Measurements from ENCODE around the gene MAN1A1. TPM values are rescaled to one million over a fixed set of nuclear protein-coding genes. Genes with fewer than 3 reads are reported as not detected.
"Not testable (repeated sequence)": the region's sequence is repeated elsewhere in the genome, so short reads cannot be mapped to it uniquely, and the experiment has no call there.

Gene MAN1A1
- total RNA-seq, 1 experiment from 2014 or later: 0.06 TPM

GRCh38 chr6:119171088-119171841 is 178.3 kb downstream of the MAN1A1 start:
- intact Hi-C loops (cut with micrococcal nuclease; ENCODE audit: unreplicated experiment): no loop called here
- no peaks in the 10 kb centered on the region for H3K36me3 ChIP-seq (ENCODE audit: insufficient read depth, low read length, poor library complexity, severe bottlenecking)
- POLR2A ChIA-PET (ENCODE audit: low non-redundant PET): no interaction called here
- no peaks in the 10 kb centered on the region for H3K9me3 ChIP-seq (ENCODE audit: low read depth, low read length, poor library complexity, severe bottlenecking)
- H3K4me1 ChIP-seq (ENCODE audit: insufficient read depth, low read length, poor library complexity, severe bottlenecking): no peaks in the 10 kb centered on the region
- no TSS peak for BruUV-seq (replicated peaks)
- H3K27me3 ChIP-seq (replicated peaks; ENCODE audit: insufficient read depth, low read depth, low read length, poor library complexity): no peaks in the 10 kb centered on the region
- H3K27ac ChIP-seq (ENCODE audit: low read depth, low read length, poor library complexity, severe bottlenecking): no peak overlapping the region
- H3K4me3 ChIP-seq (ENCODE audit: low read depth, low read length, poor library complexity, severe bottlenecking): no peak overlapping the region
- TF ChIP-seq EZH2 (IDR thresholded peaks at IDR 0.05; ENCODE audit: borderline replicate concordance, low read depth, low read length, poor library complexity, severe bottlenecking): no peak
- no peak for TF ChIP-seq CTCF (conservative IDR thresholded peaks at IDR 0.05; ENCODE audit: low read depth, low read length)
- DNase-seq (ENCODE audit: low spot score): no peak
- CTCF ChIA-PET: no interaction called here

- POLR2A ChIA-PET (ENCODE audit: low non-redundant PET): no interaction called here
- Histone ChIP-seq H3K27me3 (replicated peaks; ENCODE audit: insufficient read depth, low read depth, low read length, poor library complexity) (peaks cover 6% of the 10 kb centered on the region), H3K4me3 (ENCODE audit: low read depth, low read length, poor library complexity, severe bottlenecking) (no peak overlapping the region), H3K27ac (ENCODE audit: low read depth, low read length, poor library complexity, severe bottlenecking) (no peak overlapping the region), H3K4me1 (ENCODE audit: insufficient read depth, low read length, poor library complexity, severe bottlenecking) (no peaks in the 10 kb centered on the region), H3K9me3 (ENCODE audit: low read depth, low read length, poor library complexity, severe bottlenecking) (no peaks in the 10 kb centered on the region), H3K36me3 (ENCODE audit: insufficient read depth, low read length, poor library complexity, severe bottlenecking) (no peaks in the 10 kb centered on the region)
- no TSS peak for BruUV-seq (replicated peaks)
- TF ChIP-seq CTCF (conservative IDR thresholded peaks at IDR 0.05; ENCODE audit: low read depth, low read length) (no peak), EZH2 (IDR thresholded peaks at IDR 0.05; ENCODE audit: borderline replicate concordance, low read depth, low read length, poor library complexity, severe bottlenecking) (no peak)
- intact Hi-C loops (cut with micrococcal nuclease; ENCODE audit: unreplicated experiment): no loop called here
- CTCF ChIA-PET: no interaction called here
- DNase-seq (ENCODE audit: low spot score): no peak
Observed at GRCh38 chr6:119170447-119171087, 179.0 kb downstream of the MAN1A1 start.

GRCh38 chr6:119170103-119170446 is 179.5 kb downstream of the MAN1A1 start:
- H3K4me3 ChIP-seq (ENCODE audit: low read depth, low read length, poor library complexity, severe bottlenecking): no peak overlapping the region
- no peaks in the 10 kb centered on the region for H3K9me3 ChIP-seq (ENCODE audit: low read depth, low read length, poor library complexity, severe bottlenecking)
- no TSS peak for BruUV-seq (replicated peaks)
- DNase-seq (ENCODE audit: low spot score): no peak
- CTCF ChIA-PET: no interaction called here
- H3K27me3 ChIP-seq (replicated peaks; ENCODE audit: insufficient read depth, low read depth, low read length, poor library complexity): peaks cover 11% of the 10 kb centered on the region
- no peaks in the 10 kb centered on the region for H3K4me1 ChIP-seq (ENCODE audit: insufficient read depth, low read length, poor library complexity, severe bottlenecking)
- POLR2A ChIA-PET (ENCODE audit: low non-redundant PET): no interaction called here
- H3K27ac ChIP-seq (ENCODE audit: low read depth, low read length, poor library complexity, severe bottlenecking): no peak overlapping the region
- H3K36me3 ChIP-seq (ENCODE audit: insufficient read depth, low read length, poor library complexity, severe bottlenecking): no peaks in the 10 kb centered on the region
- no peak for TF ChIP-seq CTCF (conservative IDR thresholded peaks at IDR 0.05; ENCODE audit: low read depth, low read length)
- TF ChIP-seq EZH2 (IDR thresholded peaks at IDR 0.05; ENCODE audit: borderline replicate concordance, low read depth, low read length, poor library complexity, severe bottlenecking): no peak
- intact Hi-C loops (cut with micrococcal nuclease; ENCODE audit: unreplicated experiment): no loop called here

GRCh38 chr6:119169355-119169754 is 180.2 kb downstream of the MAN1A1 start:
- H3K27ac ChIP-seq (ENCODE audit: low read depth, low read length, poor library complexity, severe bottlenecking); H3K4me3 ChIP-seq (ENCODE audit: low read depth, low read length, poor library complexity, severe bottlenecking); intact Hi-C loops (cut with micrococcal nuclease; ENCODE audit: unreplicated experiment); H3K9me3 ChIP-seq (ENCODE audit: low read depth, low read length, poor library complexity, severe bottlenecking); POLR2A ChIA-PET (ENCODE audit: low non-redundant PET); H3K4me1 ChIP-seq (ENCODE audit: insufficient read depth, low read length, poor library complexity, severe bottlenecking); CTCF ChIA-PET; DNase-seq (ENCODE audit: low spot score); BruUV-seq (replicated peaks); H3K36me3 ChIP-seq (ENCODE audit: insufficient read depth, low read length, poor library complexity, severe bottlenecking): not testable (repeated sequence)
- peaks cover 18% of the 10 kb centered on the region for H3K27me3 ChIP-seq (replicated peaks; ENCODE audit: insufficient read depth, low read depth, low read length, poor library complexity)

All from A673 (cell line).